Psoas muscle (tissue), 8 donors: ENCODE data around the gene TSHZ2. TPM values are rescaled to one million over a fixed set of nuclear protein-coding genes. Genes with fewer than 3 reads are reported as not detected.

Experiments
- ATAC-seq, 4 donors: fragments of 200-7000 bp; cut with Tn5 transposase; one replicate each; pipeline ENCODE4 v1.9.1; 2020; ENCODE audit warnings: moderate library complexity in 3 of 4, mild to moderate bottlenecking in 2 of 4
- DNase-seq, 2 donors: peaks; one replicate each; pipeline ENCODE4 v3.0.0-alpha.2; 2020
- H3K27ac ChIP-seq: fragments of 200-600 bp; one replicate; pipeline ENCODE4 v1.8.0; 2022
- H3K27me3 ChIP-seq, 3 donors: fragments of 200-600 bp in 1 of 3; one replicate each; pipeline versions ENCODE4 v1.6.1 to v1.8.0; 2013 to 2022; ENCODE audit warnings: low read length in 2 of 3, mild to moderate bottlenecking in 2 of 3, moderate library complexity in 1 of 3; ENCODE audit not compliant: insufficient read depth in 3 of 3
- H3K36me3 ChIP-seq, 2 donors: fragments of 200-600 bp in 1 of 2; one replicate each; pipeline versions ENCODE4 v1.6.1 to v1.8.0; 2013 to 2022; ENCODE audit warnings: low read depth in 1 of 2, mild to moderate bottlenecking in 1 of 2, moderate library complexity in 1 of 2; ENCODE audit not compliant: insufficient read depth in 1 of 2
- H3K4me1 ChIP-seq: fragments of 200-600 bp; one replicate; pipeline ENCODE4 v1.8.0; 2022
- H3K4me3 ChIP-seq: fragments of 200-600 bp; one replicate; pipeline ENCODE4 v1.8.0; 2022; ENCODE audit warnings: mild to moderate bottlenecking
- H3K9me3 ChIP-seq: fragments of 200-600 bp; one replicate; pipeline ENCODE4 v1.8.0; 2022
- CTCF ChIP-seq: fragments of 200-600 bp; IDR thresholded peaks from one replicate; pipeline ENCODE4 v1.8.0; 2022; ENCODE audit warnings: antibody characterized with exemption
- WGBS, 3 donors: extraction: QIAGEN DNeasy Blood & Tissue Kit; methylation state at CpG; one replicate each; pipeline versions ENCODE4 v1.1.6 to v1.1.7; 2013; 5-methylcytosine and 5-hydroxymethylcytosine counted together
- intact Hi-C, 2 donors: fragments of 100-400 bp; cut with DNase I; formaldehyde crosslinking; loops; one replicate each; pipeline versions ENCODE4 v1.11.0 to v1.14.2; 2022
- polyA plus RNA-seq, 3 donors: library from polyadenylated mRNA; stranded (reverse); fragments of 200-250 nt; gene quantifications; one replicate each; pipeline ENCODE4 v1.2.3, GENCODE V29; 2013
- total RNA-seq, 4 donors: library from RNA; stranded (reverse); fragmentation: NEBNext Ultra II Directional in 2 of 4; extraction: Animal tissue kit (Norgen Biotek cat#: 25700) in 2 of 4; gene quantifications; one replicate each; pipeline versions ENCODE4 v1.2.1 to v1.2.4, GENCODE V29; 2021 to 2023
- donor health status: healthy with polysubstance abuse.
- donor health status: DM: no; HTN: no; CAD: no; lungs with moderate emphysema.
- donor health status: Bipolar disorder and iron deficiency.
- donor health status: healthy.
- donor health status: DM: yes; HTN: yes; CAD: no.
- donor health status: DM: no; HTN: no; CAD: no.
- donor health status: DM: no; HTN: no; CAD: no.
- donor health status: DM: yes; HTN: yes; CAD: no.

The TSHZ2 gene
- total and polyA plus RNA-seq, 7 donors = 0.39 to 7.5 (median 1.9) TPM

GRCh38 chr20:53071833-53072232 lies 99.7 kb downstream of the TSHZ2 start:
- Histone ChIP-seq H3K4me1 (no peaks in the 10 kb centered on the region), H3K27ac (no peak overlapping the region), H3K36me3 (no peaks in the 10 kb centered on the region), H3K4me3 (no peak overlapping the region), H3K9me3 (no peaks in the 10 kb centered on the region), H3K27me3 (no peaks in the 10 kb centered on the region)
- 73 to 78% (median 77%) methylated on average over 8 of the region's 8 CpGs for WGBS, 3 donors
- no peak for TF ChIP-seq CTCF
- intact Hi-C loops = no loop called here
- DNase-seq = no peak
- ATAC-seq = no peak

GRCh38 chr20:53072923-53073579 lies 100.9 kb downstream of the TSHZ2 start:
- H3K27ac ChIP-seq = no peak overlapping the region
- no peaks in the 10 kb centered on the region for H3K4me1 ChIP-seq
- intact Hi-C loops = no loop called here
- no peaks in the 10 kb centered on the region for H3K36me3 ChIP-seq
- WGBS, 3 donors = 92 to 100% (median 95%) methylated on average over 1 of the region's 1 CpG
- TF ChIP-seq CTCF = no peak
- H3K4me3 ChIP-seq = no peak overlapping the region
- ATAC-seq = no peak
- H3K27me3 ChIP-seq = no peaks in the 10 kb centered on the region
- no peak for DNase-seq
- no peaks in the 10 kb centered on the region for H3K9me3 ChIP-seq

GRCh38 chr20:53073636-53074415 lies 101.7 kb downstream of the TSHZ2 start:
- 85 to 87% (median 86%) methylated on average over 4 of the region's 4 CpGs for WGBS, 3 donors
- H3K27ac ChIP-seq = no peak overlapping the region
- H3K36me3 ChIP-seq = no peaks in the 10 kb centered on the region
- H3K9me3 ChIP-seq = no peaks in the 10 kb centered on the region
- ATAC-seq (no peak), DNase-seq (no peak)
- H3K4me1 ChIP-seq = no peaks in the 10 kb centered on the region
- intact Hi-C loops = no loop called here
- H3K27me3 ChIP-seq = no peaks in the 10 kb centered on the region
- no peak overlapping the region for H3K4me3 ChIP-seq
- TF ChIP-seq CTCF = no peak

GRCh38 chr20:53074811-53075314 lies 102.7 kb downstream of the TSHZ2 start:
- DNase-seq = no peak
- Histone ChIP-seq H3K4me1 (no peaks in the 10 kb centered on the region), H3K36me3 (no peaks in the 10 kb centered on the region), H3K4me3 (no peak overlapping the region), H3K27me3 (no peaks in the 10 kb centered on the region), H3K27ac (no peak overlapping the region), H3K9me3 (no peaks in the 10 kb centered on the region)
- ATAC-seq = no peak
- intact Hi-C loops = no loop called here
- 51 to 65% (median 63%) methylated on average over 4 of the region's 4 CpGs for WGBS, 3 donors
- no peak for TF ChIP-seq CTCF
